GM21423 (cell line): ENCODE results near the gene RUNDC3A.
A peak's percentile ranks its signal among the peaks of the same experiment; 100 is the strongest.

ENCODE experiments used
- ATAC-seq: cut with Tn5 transposase; IDR thresholded peaks from one replicate; pipeline ENCODE4 v1.9.1; 2021; ENCODE audit warnings: mild to moderate bottlenecking, moderate library complexity; ENCODE audit not compliant: unreplicated experiment

The RUNDC3A gene

DNA sequence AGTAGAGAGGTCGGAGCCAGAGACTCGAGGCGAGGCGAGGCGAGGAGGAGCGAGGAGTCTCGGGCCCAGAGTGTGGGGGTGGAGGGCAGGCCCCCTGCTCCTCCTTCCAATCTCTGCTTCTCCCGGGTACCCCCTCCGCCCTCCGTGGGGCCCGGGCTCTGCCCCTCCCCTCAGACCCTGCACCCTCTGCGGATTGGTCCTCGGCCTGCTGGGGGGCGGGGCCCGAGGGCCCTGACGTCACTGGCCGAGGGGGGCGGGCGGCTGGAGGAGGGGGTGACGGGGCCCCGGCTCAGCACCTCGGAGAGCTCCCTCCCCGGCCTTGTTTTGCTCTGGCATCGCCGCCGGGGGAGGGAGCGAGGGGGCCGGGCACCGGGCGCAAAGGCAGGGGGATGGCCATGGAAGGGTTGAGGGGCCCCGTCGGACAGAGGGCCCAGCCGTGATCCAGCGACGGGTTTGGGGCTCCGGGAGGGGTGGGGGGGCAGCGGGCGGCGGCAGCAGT lies at the start of gene RUNDC3A:
Gene RUNDC3A, plus strand, starts transcription at position 282 of the 499 bp plus-strand sequence. CDS start 232 bp downstream, outside the sequence.
- no peak for ATAC-seq

DNA sequence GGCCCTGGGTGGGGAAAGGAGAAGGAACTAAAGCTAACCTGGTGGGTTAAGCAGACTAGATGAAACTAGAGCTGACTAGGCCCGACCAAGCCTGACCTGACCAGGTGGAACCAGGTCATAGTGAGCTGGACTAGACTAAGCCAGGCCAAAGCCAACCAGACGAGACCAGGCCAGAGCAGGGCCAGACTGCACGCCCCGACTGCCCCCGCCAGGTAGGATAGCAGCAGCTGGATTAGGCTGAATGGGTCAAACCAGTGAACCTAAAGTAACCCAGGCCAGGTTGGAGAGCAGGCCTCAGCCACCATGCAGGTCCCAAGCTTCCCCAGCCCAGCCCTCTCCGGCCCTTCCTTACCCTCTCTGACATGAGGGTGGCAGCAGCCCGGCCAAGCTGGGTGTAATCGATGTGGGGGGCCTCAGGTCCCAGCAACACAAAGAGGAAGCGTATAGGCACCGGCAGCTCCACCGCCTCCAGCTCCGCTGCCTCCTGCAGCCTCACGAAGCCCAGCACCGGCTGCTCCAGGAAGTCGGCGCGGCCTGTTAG lies 49.5 kb upstream of the RUNDC3A start:
- ATAC-seq: no peak

DNA sequence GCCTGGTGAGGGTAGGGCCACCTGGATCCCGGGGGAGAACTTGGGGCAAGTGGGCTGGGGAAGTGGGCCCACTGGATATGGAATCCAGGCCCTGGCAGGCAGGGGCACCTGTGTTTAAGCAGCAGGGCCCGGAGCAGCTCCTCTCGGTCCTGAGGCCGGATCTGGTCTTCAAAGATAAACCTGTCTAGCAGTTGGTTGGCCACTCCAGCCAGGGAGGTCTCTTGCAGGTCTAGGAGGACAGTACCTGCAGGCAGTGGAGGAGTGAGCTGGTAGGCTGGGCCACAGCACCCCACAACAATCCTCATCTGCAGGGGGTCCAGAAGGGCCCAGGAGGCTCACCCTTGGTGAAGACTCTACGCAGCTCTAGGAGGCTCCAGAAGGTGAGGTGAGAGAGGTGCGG lies 48.1 kb upstream of the RUNDC3A start:
- no peak for ATAC-seq

DNA sequence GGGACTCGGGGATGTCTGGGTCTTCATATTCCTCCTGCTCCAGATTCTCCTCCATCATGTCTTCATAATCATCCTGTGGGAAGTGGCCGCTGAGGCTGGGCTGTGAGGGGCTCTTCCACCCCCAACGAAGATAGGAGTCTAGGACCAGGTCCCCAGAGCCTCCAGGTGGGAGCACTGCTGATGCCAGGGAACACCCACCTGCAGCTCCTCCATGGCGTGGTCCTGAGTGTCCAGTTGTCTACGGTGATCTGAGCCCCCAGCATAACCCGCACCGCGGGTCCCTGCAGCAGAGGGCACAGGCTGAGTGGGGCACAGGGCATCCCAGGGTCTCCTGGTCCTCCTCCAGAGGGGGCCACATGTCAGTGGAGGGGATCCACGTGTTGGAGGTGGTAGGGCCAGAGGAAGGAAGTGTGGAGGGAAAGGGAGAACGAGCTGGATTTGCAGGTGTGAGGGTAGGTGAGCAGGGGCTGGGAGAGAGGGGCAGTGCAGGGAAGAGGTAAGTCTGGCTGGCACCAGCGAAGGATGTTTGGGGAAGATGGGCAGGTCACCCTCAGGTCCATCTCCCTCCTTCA lies 45.7 kb upstream of the RUNDC3A start:
- ATAC-seq: no peak

DNA sequence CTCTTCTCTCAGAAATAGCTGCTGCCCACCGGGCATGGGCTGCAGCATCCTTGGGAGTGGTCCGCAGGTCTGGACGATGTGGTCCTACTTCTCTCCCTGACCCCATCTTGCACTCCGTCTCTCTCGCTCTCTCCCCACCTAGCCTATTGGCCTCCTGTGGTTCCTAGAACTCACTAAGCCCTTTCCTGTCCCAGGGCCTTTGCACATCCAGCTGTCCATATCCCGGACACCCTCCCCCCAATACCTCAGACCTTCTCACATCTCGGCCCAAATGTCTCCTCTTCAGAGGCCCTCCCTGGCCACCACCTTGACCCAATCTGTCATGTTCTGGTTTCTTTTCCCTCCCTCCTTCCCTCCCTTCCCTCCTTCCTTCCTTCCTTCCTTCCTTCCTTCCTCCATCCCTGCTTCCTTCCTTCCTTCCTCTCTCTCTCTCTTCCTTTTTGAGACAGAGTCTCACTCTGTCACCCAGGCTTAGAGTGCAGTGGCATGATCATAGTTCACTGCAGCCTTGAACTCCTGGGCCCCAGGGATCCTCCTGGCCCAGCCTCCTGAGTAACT lies 45.0 kb upstream of the RUNDC3A start:
- no peak for ATAC-seq

DNA sequence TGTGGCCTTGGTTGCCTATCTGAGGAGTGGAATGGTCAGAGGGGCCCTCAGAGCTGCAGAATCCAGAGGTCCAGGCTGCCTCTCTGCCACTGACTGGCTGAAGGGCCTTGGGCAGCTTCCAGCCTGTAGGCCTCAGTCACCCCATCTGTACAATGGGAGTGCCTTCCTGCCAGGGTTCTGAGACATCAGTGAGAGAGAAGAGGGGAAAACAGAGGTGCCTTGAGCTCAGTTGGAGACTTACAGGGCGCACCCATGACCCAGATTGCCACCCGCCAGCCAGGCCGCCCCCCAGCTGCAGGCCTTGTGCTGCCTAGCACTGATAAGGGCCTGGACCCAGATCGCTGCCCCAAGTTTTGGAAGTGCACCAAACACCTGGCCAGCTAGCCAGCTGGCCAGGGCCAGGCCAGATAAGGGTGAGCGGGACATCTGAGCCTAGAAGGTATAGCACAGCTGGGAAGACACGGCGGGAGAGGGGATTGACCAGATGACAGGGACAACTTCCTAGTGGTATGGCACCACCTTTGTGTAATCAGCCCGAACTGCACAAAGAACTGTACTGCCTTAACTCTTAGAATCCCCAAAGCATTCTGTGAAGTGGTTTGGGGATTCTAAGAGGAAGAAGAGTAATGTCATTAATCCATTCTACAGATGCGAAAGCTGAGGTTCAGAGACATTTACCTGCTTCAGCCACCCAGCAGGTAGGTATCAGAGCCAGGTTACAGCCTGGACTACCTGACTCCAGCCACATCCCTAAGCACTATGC lies 41.8 kb upstream of the RUNDC3A start:
- ATAC-seq: no peak

DNA sequence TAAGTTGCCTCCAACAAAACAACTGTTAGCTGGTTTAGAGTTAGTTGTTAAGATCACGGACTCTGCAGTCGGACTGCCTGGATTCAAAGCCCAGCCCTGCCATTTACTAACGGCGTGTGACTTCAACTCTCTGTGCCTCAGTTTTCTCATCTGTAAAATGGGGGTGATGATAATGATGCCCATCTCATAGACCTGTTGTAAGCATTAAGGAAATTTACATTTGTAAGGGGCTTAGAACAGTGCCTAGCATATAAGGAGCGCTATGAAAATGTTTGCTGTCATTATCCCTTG lies 41.3 kb upstream of the RUNDC3A start:
- ATAC-seq: no peak

DNA sequence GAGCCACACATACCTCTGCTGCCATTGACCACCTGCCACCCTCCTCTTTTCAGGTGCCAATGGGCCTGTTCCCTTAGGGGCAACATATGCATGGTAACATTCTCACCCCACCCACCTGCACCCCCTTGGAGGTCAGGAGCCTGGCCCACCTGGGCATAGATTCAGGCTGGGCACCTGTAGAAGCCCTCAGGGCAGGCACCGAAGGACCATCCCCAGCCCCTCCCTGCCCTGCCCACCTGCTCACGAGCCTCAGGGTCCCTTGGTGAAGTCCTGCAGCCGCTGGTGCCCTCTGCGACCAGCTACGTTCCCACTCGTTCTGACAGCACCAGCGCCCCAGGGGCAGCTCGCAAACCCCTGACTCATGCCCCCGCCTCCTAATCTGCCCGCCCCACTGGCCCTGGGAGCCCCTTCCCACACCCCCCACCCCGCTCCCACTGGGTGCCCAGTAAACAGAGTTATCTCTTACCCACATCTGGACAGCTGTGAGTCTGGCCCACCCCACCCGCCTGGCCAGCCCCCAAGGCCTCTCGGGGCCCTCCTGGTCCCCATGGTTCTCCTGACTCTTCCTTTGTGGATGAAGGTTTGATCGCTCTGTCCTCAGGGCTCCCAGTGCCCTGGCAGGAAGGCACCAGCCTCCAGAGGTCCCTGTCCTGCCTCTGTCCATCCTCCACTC lies 40.4 kb upstream of the RUNDC3A start, which contains the start of gene SLC4A1:
Gene SLC4A1, minus strand, starts transcription at position 318 of the 673 bp plus-strand sequence. CDS start 5,269 bp downstream, outside the sequence.
- ATAC-seq: no peak

DNA sequence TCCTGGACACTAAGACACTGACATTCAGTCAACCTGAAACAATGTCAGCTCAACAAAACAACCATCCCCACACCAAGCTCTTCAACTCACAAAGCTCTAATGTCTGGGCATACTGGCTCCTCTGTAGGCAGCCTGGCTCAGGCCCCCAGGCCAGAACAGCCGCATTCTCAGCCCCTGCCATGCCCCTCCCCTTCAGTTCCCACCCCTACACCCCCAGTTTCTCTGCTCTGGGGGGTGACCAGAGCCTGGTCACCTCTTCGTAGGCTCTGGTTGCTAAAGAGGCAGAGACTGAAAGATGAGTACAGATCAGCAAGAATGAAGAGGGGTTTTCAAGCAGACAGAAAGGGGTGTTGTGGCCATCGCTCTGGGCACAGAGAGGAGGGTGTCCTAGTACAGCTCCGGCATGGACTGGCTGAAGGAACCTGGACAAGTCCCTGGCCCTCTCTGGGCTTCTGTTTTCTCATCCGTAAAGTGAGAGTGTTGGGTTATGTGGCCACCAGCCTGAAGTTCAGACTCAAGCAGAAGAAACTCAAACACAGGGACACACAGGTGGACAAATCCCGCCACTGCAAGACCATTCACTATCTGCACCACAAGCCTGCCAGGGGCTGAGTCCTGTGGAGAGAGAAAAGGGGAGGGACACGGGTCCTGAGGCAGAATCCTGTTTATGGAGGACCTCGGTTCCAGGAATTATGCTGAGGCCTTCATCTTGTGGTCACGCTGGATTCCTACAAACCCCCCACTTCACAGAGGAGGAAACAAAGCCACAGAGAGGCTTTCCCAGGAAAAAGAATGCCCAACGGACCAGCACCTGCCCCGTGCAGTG lies 39.5 kb upstream of the RUNDC3A start:
- no peak for ATAC-seq

DNA sequence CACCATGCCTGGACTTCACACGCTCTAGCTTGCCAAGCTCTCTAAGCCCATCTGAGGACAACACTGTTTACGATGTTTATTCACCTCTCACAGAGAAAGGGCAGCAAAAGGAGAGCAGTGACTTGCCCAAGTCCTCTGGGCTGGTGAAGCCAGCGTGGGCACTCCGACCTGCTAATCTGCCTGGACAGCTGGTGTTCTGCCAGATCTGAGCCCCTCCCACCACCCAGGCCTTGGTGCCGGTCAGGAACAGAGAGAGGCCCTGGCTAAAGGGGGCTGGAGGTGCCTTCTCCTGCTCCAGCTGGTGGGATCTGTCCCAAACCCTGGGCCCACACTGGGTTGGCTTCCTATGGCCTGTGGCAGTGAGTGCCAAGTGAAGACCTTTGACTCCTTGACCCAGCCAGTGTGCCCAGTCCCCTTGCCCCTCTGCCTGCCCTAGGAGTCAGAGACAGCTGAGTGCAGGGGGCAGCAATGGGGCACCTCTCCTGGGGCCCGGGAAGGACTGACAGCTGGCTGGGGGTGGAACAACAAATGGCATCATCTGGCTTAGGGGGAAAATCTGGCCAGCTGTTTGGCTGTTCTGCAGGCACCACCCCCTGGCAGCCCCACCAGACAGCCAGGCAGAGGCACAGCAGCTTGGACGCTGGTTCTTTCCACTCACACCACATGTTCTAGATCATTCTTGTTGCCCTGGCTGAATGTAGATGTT lies 38.7 kb upstream of the RUNDC3A start:
- no peak for ATAC-seq

DNA sequence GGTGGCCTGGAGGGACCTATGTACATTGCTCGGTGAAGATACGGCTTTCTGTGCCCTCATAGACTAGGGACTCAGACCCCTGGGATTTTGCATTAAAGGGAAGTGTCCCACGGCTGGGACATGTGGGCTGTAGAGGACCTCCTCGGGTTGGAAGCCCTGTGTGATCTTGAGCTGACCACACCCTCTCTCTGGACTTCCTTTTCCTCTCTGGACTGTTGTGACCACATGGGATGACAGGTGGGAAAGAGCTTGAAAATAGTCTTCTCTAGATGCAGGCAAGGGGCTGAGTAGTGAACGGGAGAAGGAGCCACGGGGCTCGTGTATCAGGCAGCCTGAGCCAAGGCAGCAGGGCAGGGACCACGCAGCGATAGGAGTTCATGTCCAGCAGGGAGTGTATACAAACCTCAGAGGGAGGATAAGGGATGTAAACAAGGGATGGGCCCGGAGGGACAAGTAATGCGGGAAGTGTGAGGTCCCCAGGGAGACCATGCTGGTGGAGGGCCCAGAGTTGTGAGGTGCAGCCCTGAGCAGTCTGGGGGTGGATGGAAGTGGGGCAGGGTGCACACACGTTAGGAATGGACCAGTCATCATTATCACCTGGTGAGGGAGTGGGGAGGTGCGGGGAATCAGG lies 36.0 kb upstream of the RUNDC3A start:
- no peak for ATAC-seq

DNA sequence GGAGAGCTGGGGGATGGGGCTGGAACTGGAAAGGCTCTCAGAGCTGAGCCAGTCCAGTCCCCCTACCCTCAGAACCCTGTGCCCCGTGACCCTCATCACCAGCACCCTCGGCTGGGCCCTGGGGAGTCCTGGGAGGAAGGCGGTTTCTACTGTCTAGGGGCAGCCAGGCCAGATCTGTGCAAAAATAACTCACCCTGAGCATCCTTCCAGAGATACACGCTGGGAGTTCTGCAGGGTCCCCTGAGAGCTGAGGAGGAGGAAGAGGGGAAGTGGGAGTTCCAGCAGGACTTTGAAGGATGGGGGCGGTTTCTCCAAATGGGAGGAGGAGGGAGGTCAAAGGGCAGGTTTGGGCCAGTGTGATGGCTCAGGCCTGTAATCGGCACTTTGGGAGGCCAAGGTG lies 35.4 kb upstream of the RUNDC3A start:
- ATAC-seq: no peak

DNA sequence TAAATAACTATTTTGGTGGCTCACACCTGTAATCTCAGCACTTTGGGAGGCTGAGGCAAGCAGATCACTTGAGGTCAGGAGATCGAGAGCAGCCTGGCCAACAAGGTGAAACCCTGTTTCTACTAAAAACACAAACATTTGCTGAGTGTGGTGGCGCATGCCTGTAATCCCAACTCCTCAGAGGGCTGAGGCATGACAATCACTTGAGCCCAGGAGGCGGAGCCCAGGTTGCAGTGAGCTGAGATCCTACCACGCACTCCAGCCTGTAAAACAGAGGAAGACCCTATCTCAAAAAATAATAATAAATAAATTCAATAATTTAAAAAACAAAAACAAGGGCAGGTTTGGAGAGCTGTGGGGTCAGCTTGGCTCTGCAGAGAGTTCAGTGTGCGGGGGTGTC lies 34.8 kb upstream of the RUNDC3A start:
- ATAC-seq: no peak

DNA sequence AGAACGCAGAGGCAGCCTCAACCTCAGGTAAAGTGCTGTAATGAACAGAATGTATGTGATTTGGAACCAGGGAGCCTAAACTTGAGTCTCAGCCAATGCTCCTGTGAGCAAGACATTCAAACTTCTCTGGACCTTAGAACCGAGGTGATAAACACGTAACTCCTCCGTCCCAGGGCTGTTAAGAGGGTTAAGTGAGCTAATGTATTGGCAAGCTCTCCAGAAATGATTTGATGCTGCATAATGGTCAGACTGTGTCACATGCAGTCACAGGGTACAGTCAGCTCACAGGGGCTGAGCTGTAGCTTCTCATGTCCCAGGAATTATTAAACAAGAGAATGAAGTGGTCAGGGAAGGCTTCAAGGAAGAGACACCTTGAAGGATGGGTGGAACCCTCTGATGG lies 30.4 kb upstream of the RUNDC3A start:
- no peak for ATAC-seq

DNA sequence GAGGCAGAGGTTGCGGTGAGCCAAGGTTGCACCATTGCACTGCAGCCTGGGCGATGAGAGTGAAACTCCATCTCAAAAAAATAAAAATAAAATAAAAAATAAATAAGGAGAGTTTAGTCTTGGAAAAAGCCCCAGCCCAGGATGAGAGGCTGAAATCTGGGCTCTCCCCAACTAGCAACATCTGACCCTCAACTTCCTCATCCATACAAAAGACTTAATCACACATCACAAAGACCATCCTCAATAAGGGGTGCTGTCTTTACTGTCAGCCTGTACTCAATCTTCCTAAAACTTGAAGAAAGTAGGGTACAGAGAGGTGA lies 29.1 kb upstream of the RUNDC3A start:
- no peak for ATAC-seq

DNA sequence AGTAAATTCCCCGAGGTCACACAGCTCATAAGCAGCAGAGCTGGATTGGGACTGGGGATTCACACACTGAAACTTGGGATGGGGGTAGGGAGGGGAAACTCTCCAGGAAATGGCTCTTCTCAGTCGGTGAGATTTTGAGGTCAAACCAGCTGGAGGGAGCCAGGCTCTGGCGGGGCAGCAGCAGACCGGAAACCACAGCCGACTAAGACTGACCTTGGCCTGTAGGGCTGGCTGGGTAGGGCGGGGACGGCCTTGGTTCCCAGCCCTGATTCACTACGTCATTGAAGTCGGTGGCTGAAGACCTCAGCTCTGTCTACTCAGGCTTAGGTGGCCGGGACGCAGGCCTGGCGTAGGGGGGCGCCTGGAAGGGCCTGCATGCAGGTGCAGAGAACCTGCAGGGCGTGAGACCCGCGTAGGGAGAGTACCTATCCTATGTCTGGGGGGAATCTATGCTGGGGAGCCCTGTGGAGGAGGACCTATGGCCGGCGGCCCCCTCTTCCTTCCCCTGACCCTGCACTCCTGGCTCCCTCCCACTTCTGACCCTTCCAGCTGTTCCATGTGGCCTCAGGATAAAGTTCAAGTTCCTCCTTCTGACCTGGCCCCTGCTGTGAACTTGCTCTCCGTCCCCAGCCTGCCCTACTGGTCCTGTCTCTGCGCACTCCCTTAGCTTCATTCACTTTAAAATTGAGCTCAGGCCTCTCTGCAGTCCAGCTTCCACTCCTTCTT lies 28.6 kb upstream of the RUNDC3A start:
- peak; percentile 92 for ATAC-seq

DNA sequence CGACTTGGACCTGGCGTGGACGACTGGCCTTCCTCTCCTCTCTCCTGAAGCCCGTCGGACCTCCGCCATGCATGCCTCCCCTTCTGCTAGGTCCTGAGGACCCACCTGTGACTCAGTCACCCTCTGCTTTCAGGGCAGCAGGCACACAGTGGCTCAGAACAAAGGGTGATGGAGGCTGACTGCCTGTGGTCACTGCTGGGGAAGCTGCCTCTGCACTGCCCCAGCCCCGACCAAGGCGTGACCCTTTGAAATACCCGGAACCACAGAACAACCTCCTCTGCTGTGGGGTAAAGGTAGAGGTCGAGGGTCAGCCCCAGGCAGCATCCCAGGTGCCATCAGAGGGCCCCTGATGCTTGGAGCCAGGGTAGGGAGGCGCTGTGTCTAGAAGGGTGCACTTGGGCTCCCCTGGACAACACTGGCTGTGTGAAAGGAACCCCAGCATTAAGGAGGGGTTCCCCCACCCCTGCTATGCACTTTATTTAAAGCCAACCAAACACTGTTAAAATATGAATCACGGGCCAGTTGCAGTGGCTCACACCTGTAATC lies 27.9 kb upstream of the RUNDC3A start:
- no peak for ATAC-seq

DNA sequence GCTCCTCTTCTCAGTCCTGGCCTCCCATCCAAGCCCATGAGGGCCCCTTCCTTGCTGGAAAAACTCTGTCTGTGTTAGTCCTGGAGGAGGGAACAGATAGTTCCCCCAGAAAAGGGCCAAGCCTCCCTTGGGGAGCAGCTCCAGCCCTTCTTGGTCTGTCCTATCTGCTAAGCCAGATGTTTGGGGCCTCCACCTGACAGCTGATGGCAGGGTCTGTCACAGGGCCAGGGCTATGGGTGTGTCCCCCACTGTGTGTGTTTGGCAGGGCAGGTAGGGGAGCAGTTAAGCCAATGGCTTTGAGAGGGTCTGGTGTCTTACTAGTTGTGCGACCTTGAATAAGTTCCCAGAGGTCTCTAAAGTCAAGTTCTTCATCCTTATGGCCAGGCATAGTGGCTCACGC lies 26.8 kb upstream of the RUNDC3A start:
- no peak for ATAC-seq

DNA sequence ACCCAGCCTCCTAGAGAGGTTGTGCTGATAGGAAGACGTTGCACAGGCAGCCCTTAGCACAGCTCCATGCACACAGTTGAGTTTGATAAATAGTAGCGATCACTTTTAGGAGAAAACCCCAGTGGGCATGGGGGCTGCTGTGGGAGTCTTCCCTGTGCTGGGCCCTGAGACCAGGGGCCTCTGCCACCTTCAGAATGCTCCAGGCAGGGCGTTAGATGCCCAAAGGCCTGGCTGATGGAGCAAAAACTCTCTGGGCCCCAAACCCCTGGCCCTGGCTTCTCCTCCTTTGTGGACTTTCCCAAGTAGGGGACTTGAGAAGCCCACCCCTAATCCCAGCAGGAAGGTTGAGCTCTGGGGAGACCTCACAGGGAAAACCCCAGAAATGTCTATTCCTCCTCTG lies 26.1 kb upstream of the RUNDC3A start:
- ATAC-seq: no peak
